AG09309 (cell line): Measurements from ENCODE around the gene MRPS18A.
A peak's percentile ranks its signal among the peaks of the same experiment; 100 is the strongest.

ENCODE experiments used
- DNase-seq: peaks from one replicate; pipeline ENCODE4 v3.0.0-alpha.2; 2010; ENCODE audit warnings: low read depth
- H3K4me3 ChIP-seq: 2 replicates; pipeline ENCODE4 v1.5.1; 2011; ENCODE audit warnings: mild to moderate bottlenecking, low read depth, low read length, moderate library complexity; ENCODE audit not compliant: control insufficient read depth
- CTCF ChIP-seq: IDR thresholded peaks from 2 replicates; pipeline ENCODE4 v1.5.1; 2011; ENCODE audit warnings: mild to moderate bottlenecking, low read depth, low read length, inconsistent platforms; ENCODE audit not compliant: insufficient read depth, control insufficient read depth; ENCODE audit errors: missing control alignments

The MRPS18A gene

GRCh38 chr6:43687437-43688347 is at the start of gene MRPS18A:
MRPS18A (minus strand) TSS chr6:43687791; CDS start chr6:43687779, 12 bp downstream.
- TF ChIP-seq CTCF: no peak
- peak within 1 kb of the TSS; percentile 77 for H3K4me3 ChIP-seq
- no peak for DNase-seq

- no peak overlapping the region for H3K4me3 ChIP-seq
- TF ChIP-seq CTCF: no peak
- DNase-seq: no peak
Measured at GRCh38 chr6:43736844-43737243, 49.3 kb upstream of the MRPS18A start.

- no peak for TF ChIP-seq CTCF
- no peak for DNase-seq
Measured at GRCh38 chr6:43736211-43736786, 48.7 kb upstream of the MRPS18A start.

GRCh38 chr6:43735642-43736199 is 48.1 kb upstream of the MRPS18A start:
- no peak for TF ChIP-seq CTCF
- DNase-seq: no peak
- no peak overlapping the region for H3K4me3 ChIP-seq

More at GRCh38 chr6:43736211-43736786, 48.7 kb upstream of the MRPS18A start:
- no peak overlapping the region for H3K4me3 ChIP-seq

GRCh38 chr6:43734294-43734665 is 46.7 kb upstream of the MRPS18A start:
- no peak overlapping the region for H3K4me3 ChIP-seq
- TF ChIP-seq CTCF: no peak
- DNase-seq: no peak

- no peak for DNase-seq
- H3K4me3 ChIP-seq: no peak overlapping the region
- TF ChIP-seq CTCF: no peak
Measured at GRCh38 chr6:43733471-43734293, 46.1 kb upstream of the MRPS18A start.
